ENCODE data around the gene BIRC7. TPM values are rescaled to one million over a fixed set of nuclear protein-coding genes. Genes with fewer than 3 reads are reported as not detected.
"Not testable (repeated sequence)": the region's sequence is repeated elsewhere in the genome, so short reads cannot be mapped to it uniquely, and the experiment has no call there.

The BIRC7 gene
- polyA plus RNA-seq, 1 donor (not counting 4 experiments of a cell fraction or from before 2014, with no cell fraction given): not detected

DNA sequence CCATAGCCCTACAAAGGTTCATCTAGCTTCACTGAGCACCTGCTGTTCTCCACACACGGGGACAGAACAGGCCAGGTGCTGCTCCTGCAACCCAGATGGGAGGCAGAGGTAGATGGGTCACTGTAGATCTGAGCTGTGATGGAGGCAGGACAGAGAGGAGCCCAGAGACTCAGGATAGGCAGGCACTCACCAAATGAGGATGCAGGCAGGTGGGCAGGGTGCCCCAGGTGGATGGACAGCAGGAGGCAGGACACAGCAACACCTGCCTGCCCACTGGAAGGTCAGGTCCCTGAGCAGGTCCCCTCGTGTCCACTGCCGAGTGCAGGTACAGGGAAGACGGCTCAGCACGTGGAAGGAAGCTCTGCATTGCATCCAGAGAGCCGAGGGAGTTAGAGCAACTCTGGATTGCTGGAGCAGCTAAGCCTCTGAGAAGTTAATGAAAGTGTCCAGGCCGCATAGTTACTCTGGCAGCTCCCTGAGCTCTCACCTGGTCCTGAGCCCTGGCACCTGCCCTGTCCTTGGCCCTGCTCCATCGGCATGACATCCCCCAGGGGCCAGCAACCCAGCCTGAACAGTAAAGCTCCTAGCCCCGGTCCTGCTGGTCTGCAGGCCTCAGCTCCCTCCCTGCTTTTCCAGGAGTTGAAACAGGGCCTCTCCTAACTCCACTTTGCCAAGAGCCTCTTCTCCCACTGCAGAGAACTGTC lies 14.9 kb upstream of the BIRC7 start:
- DNase-seq (ENCODE audit: low read depth, low spot score) (no peak), FAIRE-seq (no peak)
- Histone ChIP-seq H2AFZ (ENCODE audit: control insufficient read depth, low read length) (no peak overlapping the region), H3K36me3 (ENCODE audit: control insufficient read depth in 2 of 2, extremely low read depth in 1 of 2, insufficient read depth in 2 of 2, low read length in 2 of 2) (no peaks in the 10 kb centered on the region), H3K9ac (ENCODE audit: control insufficient read depth, extremely low read depth, insufficient read depth, low read length) (no peak overlapping the region), H3K4me3 (ENCODE audit: control insufficient read depth in 2 of 3, extremely low read depth in 1 of 3, insufficient read depth in 2 of 3, low read depth in 1 of 3, low read length in 3 of 3) (no peak overlapping the region), H3K4me1 (ENCODE audit: control insufficient read depth, extremely low read depth, insufficient read depth, low read length) (peaks cover 4% of the 10 kb centered on the region), H4K20me1 (ENCODE audit: control insufficient read depth, extremely low read depth, insufficient read depth, low read length) (no peaks in the 10 kb centered on the region), H3K27me3 (ENCODE audit: control insufficient read depth, extremely low read depth, insufficient read depth, low read length) (peaks cover 13% of the 10 kb centered on the region), H3K79me2 (ENCODE audit: control insufficient read depth, insufficient read depth, low read length) (no peaks in the 10 kb centered on the region), H3K27ac (ENCODE audit: control insufficient read depth, insufficient read depth, low read length) (no peak overlapping the region), H3K4me2 (ENCODE audit: control insufficient read depth, extremely low read depth, insufficient read depth, low read depth, low read length) (no peak overlapping the region), H3K9me3 (ENCODE audit: control insufficient read depth, low read depth, low read length) (no peaks in the 10 kb centered on the region), H3K9me1 (ENCODE audit: control insufficient read depth, extremely low read depth, insufficient read depth, low read length) (no peaks in the 10 kb centered on the region)
- TF ChIP-seq, protein P1, sequence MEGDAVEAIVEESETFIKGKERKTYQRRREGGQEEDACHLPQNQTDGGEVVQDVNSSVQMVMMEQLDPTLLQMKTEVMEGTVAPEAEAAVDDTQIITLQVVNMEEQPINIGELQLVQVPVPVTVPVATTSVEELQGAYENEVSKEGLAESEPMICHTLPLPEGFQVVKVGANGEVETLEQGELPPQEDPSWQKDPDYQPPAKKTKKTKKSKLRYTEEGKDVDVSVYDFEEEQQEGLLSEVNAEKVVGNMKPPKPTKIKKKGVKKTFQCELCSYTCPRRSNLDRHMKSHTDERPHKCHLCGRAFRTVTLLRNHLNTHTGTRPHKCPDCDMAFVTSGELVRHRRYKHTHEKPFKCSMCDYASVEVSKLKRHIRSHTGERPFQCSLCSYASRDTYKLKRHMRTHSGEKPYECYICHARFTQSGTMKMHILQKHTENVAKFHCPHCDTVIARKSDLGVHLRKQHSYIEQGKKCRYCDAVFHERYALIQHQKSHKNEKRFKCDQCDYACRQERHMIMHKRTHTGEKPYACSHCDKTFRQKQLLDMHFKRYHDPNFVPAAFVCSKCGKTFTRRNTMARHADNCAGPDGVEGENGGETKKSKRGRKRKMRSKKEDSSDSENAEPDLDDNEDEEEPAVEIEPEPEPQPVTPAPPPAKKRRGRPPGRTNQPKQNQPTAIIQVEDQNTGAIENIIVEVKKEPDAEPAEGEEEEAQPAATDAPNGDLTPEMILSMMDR (optimal IDR thresholded peaks at IDR 0.05 in 1 of 3, IDR thresholded peaks at IDR 0.05 in 1 of 3, conservative IDR thresholded peaks at IDR 0.05 in 1 of 3; ENCODE audit: extremely low read depth in 1 of 3, insufficient read depth in 2 of 3, low read length in 3 of 3): no peak
- no peak for TF ChIP-seq EZH2 (IDR thresholded peaks at IDR 0.05; ENCODE audit: low read length)
- dilution Hi-C loops (cut with MboI; ENCODE audit: extremely low pct_ligation_motif_present, low sequenced_read_pairs): loop anchor here (10.0 kb wide), 1 partner anchor 64 kb away; no protein-coding TSS in a partner anchor

DNA sequence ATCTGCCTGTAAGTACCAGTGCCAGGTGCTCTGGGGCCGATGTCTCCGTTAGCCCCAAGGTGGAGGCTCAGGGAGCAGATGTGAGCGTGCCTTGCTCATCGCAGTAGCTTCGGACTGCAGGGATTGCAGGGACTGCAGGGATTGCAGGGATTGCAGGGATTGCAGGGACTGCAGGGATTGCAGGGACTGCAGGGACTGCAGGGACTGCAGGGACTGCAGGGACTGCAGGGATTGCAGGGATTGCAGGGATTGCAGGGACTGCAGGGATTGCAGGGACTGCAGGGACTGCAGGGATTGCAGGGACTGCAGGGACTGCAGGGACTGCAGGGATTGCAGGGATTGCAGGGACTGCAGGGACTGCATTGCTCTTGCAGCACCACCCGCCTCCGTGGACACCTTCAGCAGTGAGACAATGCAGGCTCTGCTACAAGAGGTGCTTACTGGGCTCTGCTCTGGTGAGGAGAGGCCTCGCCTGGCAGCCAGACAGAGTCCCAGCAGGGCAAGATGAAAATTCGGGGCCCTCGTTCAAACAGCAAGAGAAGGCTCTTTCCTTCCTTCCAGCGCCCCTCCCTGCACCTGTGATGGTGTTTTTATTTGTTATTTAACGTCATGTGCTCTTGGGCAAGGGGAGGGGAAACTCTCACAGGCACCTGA lies 14.2 kb upstream of the BIRC7 start:
- H3K4me2 ChIP-seq (ENCODE audit: control insufficient read depth, extremely low read depth, insufficient read depth, low read depth, low read length); H3K4me3 ChIP-seq (ENCODE audit: control insufficient read depth in 2 of 3, extremely low read depth in 1 of 3, insufficient read depth in 2 of 3, low read depth in 1 of 3, low read length in 3 of 3); H3K9ac ChIP-seq (ENCODE audit: control insufficient read depth, extremely low read depth, insufficient read depth, low read length); H3K27ac ChIP-seq (ENCODE audit: control insufficient read depth, insufficient read depth, low read length); H3K9me1 ChIP-seq (ENCODE audit: control insufficient read depth, extremely low read depth, insufficient read depth, low read length); H3K9me3 ChIP-seq (ENCODE audit: control insufficient read depth, low read depth, low read length); FAIRE-seq; H2AFZ ChIP-seq (ENCODE audit: control insufficient read depth, low read length); H4K20me1 ChIP-seq (ENCODE audit: control insufficient read depth, extremely low read depth, insufficient read depth, low read length); H3K79me2 ChIP-seq (ENCODE audit: control insufficient read depth, insufficient read depth, low read length); DNase-seq (ENCODE audit: low read depth, low spot score); H3K36me3 ChIP-seq (ENCODE audit: control insufficient read depth in 2 of 2, extremely low read depth in 1 of 2, insufficient read depth in 2 of 2, low read length in 2 of 2); H3K4me1 ChIP-seq (ENCODE audit: control insufficient read depth, extremely low read depth, insufficient read depth, low read length): not testable (repeated sequence)
- dilution Hi-C loops (cut with MboI; ENCODE audit: extremely low pct_ligation_motif_present, low sequenced_read_pairs): loop anchor here (10.0 kb wide), 1 partner anchor 63 kb away; no protein-coding TSS in a partner anchor
- H3K27me3 ChIP-seq (ENCODE audit: control insufficient read depth, extremely low read depth, insufficient read depth, low read length): peaks cover 13% of the 10 kb centered on the region
